ENCODE results near the gene CXCR2.
"Not testable (repeated sequence)": the region's sequence is repeated elsewhere in the genome, so short reads cannot be mapped to it uniquely, and the experiment has no call there.

Gene CXCR2

DNA sequence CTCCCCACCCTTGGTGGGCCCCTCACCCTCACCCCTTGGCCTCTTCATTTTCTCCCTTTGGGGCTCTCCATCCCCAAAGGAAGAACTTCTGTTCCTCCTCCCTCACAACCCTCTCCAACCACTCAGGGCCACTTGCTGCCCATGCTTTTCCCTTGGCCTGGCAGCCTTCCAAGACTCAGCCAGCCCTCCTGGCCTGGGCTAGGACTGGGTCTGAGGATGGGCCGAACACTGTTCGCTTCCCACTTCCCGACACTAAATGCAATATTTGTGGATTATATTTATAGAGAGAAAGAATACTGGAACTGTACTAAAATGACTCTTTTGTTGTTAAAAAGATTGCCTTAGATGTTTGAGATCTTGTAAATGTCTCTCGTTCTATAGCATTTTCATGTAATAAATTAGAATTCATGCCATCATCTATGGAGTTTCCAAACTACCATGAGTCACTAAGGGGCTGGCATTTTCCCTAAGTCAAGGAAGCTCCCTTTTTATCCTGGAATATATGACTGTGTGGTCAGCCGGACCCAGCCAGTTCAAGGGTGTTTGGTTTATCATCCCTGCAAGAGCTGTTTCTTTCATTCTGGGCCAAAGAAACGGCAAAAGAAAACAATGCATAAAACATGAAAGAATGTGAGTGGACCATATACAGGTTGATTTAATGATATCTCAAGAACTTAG is 3.8 kb downstream of the CXCR2 start:
- no peak for DNase-seq

DNA sequence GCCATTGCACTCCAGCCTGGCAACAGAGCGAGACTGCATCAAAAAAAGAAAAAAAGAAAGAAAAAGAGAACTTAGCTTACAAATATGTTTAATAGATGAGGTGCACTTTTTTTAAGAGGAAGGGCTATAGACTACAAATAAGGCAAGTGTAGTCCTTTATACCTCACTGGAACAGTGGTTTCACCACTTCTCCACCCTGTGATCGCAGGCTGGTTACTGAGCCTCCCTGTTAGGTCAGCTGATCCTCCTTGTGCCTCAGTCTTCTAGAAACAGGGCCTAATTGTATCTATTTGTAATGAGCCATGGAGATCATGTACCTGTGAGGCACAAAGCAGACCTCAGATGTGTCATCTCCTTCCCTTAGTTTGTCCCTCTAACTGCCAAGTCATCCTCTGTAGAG is 4.5 kb downstream of the CXCR2 start:
- no peak for DNase-seq

DNA sequence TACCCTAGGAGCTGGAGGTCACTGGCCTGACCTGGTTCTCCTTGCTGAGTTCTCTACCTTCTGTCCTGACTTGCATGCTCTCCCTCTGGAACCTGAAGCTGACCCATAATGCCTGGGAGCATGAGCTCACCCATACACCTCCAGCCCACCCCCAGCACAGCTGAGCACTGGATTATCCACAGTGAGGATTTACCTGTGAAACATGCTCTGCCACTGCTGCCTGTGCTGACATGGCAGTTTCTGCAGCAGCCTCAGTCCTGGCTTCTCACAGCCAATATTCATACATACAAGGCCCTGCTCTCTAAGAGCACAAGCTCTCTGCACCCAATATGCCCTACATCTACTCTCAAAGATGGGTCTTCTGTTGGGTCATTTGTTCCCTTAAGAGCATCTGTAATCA is 5.0 kb downstream of the CXCR2 start:
- no peak for DNase-seq

DNA sequence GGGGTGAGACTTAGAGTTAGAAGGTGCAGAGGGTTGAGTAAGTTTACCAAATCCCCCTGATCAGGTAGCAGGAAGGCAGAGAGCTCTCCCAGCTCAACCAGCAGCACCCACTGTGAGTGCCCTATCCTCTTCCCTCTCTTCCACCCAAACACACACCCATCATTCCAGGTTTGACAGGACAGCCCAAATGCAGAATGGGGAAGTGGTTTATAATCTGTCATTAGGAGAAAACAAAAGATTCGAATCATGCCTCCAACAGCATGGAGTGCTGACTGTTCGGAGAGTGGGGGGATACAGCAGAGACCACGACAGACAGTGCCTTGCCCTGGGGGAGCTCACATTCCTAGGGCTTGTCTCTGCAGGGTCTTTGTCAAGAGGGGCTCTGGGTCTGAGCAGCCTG is 11.7 kb downstream of the CXCR2 start:
- DNase-seq, result no peak

DNA sequence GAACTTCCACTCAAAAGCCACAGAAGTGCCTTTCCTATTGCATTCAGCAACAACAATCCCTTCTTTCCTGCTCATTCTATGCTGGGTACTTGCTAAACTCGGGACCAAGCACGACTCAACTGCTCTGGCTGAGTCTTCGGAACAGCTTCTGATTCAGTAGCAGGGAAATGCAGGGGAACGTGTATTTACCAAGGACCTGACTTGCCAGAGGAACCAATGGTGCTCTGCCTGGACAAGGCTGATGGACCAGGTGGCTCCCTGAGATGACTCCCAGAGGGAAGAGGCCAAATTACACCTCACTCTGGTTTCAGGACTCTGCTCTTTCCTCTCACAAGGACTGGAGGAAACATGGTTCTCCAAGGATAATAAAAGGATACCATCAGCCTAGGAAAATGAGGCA is 12.2 kb downstream of the CXCR2 start:
- no peak for DNase-seq

DNA sequence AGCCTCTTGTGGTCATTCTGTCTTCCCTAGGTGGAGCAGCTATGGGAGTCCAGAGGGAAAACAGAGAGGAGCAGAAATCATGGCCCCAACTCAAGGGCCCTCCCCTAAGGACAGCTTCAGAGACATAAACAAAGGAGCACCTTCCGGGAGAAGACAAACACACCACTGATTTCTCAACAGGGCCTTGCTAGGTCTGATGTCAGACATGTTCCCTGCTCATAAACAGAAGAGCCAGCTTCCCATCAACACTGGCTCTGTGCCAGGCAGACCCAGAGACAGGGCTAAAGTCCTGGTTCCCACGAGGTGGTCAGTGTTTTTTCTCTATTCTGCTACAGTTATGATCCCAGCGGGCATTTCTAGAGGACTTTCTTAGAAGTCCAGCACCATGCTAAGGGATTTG is 19.3 kb downstream of the CXCR2 start:
- no peak for DNase-seq

DNA sequence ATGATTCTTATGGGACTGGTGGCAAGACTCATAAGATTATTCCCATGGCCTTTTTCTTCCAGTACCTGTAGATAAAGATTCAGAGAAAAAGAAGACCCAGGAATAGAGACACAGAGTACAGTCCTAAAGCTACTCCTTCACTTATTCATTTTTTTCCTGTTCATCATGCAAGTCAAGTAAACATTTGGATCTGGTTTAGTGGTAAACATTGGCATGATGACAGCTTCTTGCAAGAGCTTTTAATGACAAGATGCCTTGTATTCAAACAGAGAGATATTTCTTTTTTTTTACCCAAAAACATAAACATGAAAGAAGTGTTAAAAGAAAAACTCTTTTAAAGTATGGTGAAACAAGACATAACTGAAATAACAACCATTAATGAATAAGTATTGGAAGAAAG is 20.2 kb downstream of the CXCR2 start:
- no peak for DNase-seq

DNA sequence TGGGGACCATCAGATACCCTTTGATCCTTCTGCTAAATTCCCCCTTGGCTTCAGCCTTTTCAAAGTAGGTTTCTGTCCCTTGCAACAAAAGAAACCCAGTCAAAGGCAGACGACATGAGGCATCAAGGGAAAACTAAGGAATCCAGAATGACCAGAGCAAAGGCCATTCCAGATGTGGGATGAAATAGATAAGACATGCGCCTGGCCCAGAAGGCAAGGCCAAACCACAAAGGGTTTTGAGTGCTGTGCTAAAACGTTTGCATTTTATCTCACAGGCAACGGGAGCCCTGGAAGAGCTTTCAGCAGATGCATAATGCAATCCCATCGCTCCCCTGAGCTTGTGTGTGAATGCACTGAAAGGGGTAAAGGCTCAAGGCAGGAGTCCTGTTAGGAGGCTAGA is 23.3 kb downstream of the CXCR2 start:
- DNase-seq, result no peak

DNA sequence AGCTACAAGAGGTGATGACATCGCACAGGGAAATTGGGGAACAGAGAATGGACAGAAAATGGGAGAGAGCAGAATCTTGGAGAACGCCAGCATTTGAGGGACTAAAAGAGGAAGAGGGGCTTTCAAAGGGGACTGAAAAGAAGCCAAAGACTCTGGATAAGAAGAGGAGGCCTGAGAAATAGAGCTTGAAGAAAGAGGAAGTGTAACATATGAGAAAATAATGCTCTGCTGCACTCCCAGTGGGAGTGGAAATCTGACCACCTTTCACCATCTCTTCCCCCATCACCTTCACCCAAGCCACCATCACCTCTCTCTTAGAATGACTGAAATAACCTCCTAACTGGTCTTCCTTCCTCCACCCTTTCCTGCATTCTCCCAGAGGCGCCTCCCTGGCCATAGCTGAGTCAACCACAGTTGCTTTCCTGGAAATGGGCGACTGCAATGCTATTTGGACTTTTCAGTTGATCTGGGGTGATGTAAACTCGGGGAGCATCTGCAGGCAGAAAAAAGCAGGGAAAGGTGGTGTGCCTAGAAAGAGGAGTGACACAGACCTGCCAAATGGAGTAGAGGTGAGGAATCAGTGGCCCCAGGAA is 24.1 kb downstream of the CXCR2 start:
- no peak for DNase-seq

DNA sequence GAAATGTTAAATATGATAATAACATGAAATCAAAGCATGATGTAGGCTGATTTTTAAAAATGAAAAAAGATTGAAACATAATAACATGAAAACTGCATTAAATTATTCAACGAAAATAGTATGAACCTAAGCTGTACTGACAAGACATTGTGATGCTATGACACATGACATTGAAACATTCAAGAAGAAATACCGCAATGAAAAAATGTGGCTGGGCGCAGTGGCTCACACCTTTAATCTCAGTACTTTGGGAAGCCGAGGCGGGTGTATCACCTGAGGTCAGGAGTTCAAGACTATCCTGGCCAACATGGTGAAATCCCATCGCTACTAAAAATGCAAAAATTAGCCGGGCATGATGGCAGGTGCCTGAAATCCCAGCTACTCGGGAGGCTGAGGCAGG is 26.3 kb downstream of the CXCR2 start:
- no peak for DNase-seq

DNA sequence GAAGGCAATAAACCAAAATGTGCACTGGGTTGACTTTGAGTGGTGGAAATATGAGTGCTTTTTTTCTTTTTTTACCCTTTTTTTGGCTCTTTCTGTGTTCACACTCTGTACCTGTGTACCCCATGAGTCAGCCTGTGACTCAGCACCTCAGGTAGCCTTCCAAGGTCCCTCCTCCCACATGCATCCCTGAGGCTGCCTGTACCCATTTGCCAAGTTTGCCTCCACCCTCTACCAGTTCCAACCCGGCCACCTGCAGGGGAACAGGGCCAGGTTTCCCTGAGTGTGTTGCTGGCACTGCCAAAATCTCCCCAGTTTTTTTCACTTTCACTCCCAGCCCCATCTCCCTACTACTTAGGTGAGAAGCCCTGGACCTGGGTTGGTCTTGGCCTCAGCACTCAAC is 26.9 kb downstream of the CXCR2 start:
- peak in 2 of 58 donors; percentile 2 to 4 for DNase-seq

DNA sequence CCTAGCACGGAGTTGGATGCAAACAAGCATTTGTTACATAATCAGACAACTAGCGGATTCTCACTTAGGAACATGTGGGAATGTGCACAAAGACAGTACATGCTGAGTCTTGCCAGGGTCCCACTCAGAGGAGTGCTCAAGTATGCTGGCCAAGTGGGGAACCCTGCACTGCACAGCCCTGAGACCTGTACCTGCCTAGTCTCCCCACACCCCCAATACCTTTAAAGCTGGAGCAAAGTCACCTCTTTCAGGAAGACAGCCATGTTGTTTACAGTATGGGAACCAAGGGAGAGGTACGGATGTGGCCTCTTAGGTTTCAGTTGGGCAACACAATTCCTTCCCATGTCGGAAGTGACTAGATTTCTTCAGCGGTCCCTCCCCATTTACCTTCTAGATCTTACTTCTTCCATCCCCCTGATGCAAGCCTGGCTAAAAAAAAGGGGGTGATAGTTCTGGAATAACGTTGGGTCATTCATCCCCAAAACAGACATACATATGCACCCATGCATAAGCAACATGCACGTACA is 30.2 kb downstream of the CXCR2 start:
- no peak for DNase-seq

DNA sequence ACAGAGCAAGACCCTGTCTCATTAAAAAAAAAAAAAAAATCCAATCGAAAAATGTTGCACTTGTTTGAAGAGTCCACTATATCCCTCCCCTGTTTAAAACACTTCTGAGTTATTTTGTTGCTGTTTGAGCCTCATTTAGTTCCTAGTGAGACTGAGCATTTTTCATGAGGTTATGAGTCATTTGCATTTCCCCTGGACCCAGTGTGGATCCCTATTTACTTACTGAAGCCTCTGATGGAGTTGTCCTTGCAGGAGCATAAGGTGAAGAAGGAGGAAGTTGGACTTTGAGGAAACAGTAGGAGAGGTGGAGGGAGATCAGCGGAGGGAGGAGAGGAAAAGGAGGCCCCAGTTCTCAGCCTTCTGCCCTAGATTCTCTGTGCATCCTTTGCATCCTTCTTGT is 35.8 kb downstream of the CXCR2 start:
- no peak for DNase-seq

DNA sequence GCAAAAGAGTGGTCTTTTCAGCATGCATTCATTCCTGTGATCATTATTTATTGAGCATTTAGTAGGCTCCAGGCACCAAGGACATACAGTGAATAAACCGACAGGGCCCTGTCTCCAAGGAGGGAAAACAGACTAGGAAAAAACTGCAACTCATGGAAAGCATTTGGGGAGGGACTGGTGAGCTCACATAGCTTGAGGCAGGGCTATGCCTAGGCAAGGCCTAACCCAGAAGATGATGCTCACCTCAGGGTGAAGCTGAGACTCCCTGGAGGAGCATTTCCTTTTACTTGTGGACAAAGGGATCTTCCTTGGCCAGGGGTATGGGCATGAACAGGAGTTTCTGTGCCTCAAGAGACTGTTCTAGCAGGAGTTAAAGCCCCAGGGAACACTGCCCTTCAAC is 37.0 kb downstream of the CXCR2 start:
- DNase-seq, result no peak

DNA sequence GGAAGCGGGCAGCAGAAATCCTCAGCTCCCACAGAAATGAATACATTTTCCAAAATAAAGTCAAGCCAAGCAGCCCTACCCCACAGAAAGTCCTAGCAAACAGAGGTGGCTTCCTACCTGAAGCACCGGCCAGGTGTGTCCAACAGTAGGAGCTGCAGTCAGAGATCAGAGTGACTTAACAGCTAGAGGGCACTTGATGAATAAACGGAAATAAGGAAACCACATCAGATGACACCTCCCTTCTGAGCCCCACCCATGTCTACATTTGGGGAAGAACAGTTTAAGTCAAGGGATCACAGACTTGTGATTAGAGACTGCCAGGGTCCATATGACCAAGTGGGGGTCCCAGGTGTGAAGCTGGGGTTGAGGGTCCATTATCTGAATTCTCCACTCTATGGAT is 41.0 kb downstream of the CXCR2 start, which contains the start of gene CXCR1:
TSS of gene CXCR1 (minus strand) at position 172 of the 400 bp plus-strand sequence. CDS start 1,751 bp downstream, outside the sequence.
- no peak for DNase-seq

DNA sequence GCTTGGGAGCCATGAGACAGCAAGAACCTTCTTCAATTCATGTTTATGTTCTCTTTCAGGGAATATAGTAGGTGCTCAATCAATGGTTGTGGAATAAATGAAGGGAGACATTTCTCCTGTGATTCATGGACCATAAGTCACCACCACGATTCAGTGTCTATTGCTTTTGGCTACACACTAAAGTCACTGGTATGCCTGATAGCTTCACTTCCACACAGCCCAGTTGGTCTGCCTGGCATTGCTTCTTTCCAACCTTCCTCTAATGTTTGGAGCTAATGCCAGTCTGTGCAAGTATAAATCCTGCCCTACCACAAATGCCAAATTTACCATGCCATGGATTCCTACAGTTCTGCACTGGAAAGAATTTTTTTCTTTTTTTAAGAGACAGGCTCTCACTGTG is 42.2 kb downstream of the CXCR2 start:
- no peak for DNase-seq

DNA sequence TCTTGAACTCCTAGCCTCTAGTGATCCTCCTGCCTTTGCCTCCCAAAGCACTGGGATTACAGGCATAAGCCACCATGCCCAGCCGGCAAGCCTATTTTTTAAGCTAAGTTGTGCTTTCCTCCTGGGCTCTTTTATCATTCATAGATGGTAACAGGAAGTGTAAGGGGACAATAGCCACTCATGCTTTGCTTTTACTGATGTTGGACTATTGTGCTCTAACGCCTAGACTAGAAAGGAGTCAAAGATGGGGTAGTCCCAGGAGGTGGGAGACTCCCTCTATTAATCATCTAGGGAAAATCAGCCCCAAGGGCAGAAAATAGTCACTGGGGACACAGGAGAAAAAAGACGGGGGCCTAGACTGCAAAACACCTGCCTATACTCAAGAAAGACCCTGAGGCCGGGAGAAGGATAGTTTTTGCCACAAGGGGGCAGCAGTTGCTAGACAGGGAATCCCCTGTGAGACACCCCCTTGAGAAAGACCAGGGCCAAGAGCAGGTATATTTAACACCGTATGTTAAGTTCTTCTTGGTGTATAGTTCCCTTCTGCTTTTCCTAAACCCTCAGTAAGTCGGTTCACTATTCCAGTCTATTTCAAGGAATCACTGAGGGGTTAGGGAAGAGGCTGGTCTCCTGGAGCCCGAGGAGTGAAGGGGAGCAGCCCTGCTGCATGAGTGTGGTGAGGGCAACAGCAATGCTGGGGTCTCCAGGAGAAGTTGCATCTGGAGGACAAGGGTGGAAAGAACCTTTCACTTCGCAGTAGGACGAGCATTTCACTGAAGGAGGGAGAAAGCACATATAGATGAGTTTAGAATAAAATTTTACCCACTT is 43.0 kb downstream of the CXCR2 start:
- DNase-seq, result peak in 10 of 58 donors; percentile 1 to 42 (median 6)

DNA sequence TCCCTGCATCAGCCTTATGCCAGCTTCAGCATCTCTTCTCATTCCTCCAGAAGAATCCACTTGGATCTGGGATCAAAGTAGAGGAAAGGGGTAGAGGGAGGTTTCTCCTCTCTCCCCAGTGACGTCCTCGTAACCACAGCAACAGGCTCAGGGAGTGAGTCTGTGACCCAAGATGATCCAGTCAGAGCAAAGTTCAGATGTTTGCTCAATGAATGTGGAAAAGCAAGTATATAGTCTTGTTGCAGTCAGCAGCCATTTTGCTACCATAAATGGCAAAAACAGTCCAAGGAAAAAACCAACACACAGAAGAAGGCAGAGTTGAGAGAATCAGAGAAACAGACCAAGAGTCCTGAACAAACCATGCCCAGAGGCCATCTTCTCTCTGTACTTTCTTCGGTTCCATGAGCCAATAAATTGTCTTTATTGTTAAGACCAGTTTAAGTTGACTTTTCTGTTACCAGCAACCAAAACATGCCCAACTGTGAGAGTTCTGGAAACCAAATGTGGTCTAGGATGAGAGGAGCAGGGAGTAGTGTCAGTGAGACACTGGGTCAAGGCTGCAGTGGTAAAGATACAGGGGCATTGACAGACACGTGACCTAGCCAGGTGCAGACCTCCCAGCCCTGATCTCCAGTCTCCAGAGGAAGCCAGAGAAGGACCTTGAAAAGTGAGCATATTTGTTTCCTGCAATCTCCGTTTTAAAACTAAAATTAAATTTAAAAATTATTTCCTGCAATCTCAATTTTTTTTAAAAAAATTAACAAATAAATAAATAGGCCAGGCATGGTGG is 44.1 kb downstream of the CXCR2 start:
- no peak for DNase-seq

DNA sequence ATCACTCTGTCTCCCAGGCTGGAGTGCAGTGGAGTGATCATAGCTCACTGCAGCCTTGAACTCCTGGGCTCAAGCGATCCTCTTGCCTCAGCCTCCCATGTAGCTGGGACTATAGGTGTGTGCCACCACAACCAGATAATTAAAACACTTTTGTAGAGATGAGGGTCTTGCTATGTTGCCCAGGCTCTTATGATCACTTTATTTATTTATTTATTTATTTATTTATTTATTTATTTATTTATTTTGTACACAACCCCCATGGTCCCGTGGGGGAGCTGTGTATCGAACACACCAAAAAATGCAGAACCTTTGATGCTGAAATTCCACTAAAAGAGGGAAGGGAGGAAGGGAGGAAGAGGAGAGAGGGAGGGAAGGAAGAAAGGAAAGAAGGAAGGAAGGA is 45.9 kb downstream of the CXCR2 start:
- not testable (repeated sequence) for DNase-seq

DNA sequence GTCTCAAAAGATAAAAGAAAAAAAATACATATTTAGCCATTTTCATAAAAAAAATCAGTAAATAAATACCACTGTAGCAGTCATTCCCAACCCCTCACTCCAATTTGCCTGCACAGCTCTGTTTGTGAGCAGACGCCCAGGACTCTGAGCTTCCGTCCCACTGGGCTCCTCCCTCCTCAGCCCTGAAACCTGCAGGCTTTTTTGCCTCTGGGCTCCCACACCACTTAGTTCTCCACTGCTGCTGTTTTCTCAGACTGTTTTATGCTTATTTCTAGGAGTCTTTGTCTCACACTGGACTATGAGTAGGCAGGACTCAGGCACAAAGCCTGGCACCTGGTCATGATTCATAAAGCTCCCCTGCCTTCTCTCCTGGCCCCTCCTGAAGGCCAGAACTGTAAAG is 47.0 kb downstream of the CXCR2 start:
- no peak for DNase-seq

DNA sequence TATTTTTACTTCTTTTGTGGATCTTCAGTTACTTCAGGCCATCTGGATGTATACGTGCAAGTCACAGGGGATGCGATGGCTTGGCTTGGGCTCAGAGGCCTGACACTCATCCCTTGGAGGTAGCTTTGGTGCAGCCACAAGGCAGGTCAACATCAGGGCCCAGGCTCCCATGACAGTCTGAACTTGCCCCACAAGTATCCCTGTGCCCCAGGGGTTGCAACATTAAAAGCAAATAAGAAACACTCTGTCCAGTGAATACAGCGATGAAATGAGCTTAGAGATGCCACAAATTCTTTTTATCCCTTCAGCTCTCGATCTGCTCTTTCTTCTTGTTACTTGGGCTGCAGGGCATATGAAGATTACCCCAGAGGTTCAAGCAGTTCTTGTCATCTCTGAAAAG is 54.0 kb downstream of the CXCR2 start:
- no peak for DNase-seq
